ENCODE data around the gene STX19.
"Not testable (repeated sequence)": the region's sequence is repeated elsewhere in the genome, so short reads cannot be mapped to it uniquely, and the experiment has no call there.

Gene STX19

GRCh38 chr3:94028093-94028837 is at the start of gene STX19:
STX19 (minus strand) TSS chr3:94028597; CDS start chr3:94015269, 13,328 bp downstream.
- DNase-seq (ENCODE audit: low spot score), result no peak

- DNase-seq (ENCODE audit: low spot score), result no peak
These were observed 47.7 kb upstream of the STX19 start for GRCh38 chr3:94076055-94076454.

- DNase-seq (ENCODE audit: low spot score), result no peak
These were observed 43.4 kb upstream of the STX19 start for GRCh38 chr3:94071713-94072284.

- DNase-seq (ENCODE audit: low spot score), result no peak
These were observed 42.0 kb upstream of the STX19 start for GRCh38 chr3:94070341-94070911.

GRCh38 chr3:94069194-94069813 is 40.9 kb upstream of the STX19 start:
- DNase-seq (ENCODE audit: low spot score), result peak; percentile 63

GRCh38 chr3:94066506-94067500 is 38.4 kb upstream of the STX19 start:
- no peak for DNase-seq (ENCODE audit: low spot score)

- DNase-seq (ENCODE audit: low spot score), result no peak
These were observed 37.6 kb upstream of the STX19 start for GRCh38 chr3:94065819-94066480.

- peak; percentile 27 for DNase-seq (ENCODE audit: low spot score)
These were observed 36.7 kb upstream of the STX19 start for GRCh38 chr3:94065122-94065521.

GRCh38 chr3:94064243-94064860 is 36.0 kb upstream of the STX19 start:
- peak; percentile 80 for DNase-seq (ENCODE audit: low spot score)

GRCh38 chr3:94063496-94064119 is 35.2 kb upstream of the STX19 start:
- DNase-seq (ENCODE audit: low spot score), result peak; percentile 55

- DNase-seq (ENCODE audit: low spot score), result peak; percentile 92
These were observed 34.4 kb upstream of the STX19 start, which contains the start of the genes DHFR2 and NSUN3 for GRCh38 chr3:94062513-94063404. DHFR2 (minus strand) TSS chr3:94062916; CDS start chr3:94061511, 1,405 bp downstream. NSUN3 (plus strand) TSS chr3:94063061; CDS start chr3:94063127, 66 bp downstream.

- DNase-seq (ENCODE audit: low spot score), result no peak
These were observed 32.9 kb upstream of the STX19 start for GRCh38 chr3:94061297-94061696.

GRCh38 chr3:94050546-94050945 is 22.1 kb upstream of the STX19 start:
- no peak for DNase-seq (ENCODE audit: low spot score)

GRCh38 chr3:94049267-94049666 is 20.9 kb upstream of the STX19 start:
- no peak for DNase-seq (ENCODE audit: low spot score)

- no peak for DNase-seq (ENCODE audit: low spot score)
These were observed 18.1 kb upstream of the STX19 start for GRCh38 chr3:94046533-94046932.

GRCh38 chr3:94044100-94044936 is 15.9 kb upstream of the STX19 start:
- DNase-seq (ENCODE audit: low spot score), result not testable (repeated sequence)

GRCh38 chr3:94043285-94043684 is 14.9 kb upstream of the STX19 start:
- no peak for DNase-seq (ENCODE audit: low spot score)

GRCh38 chr3:94036909-94037507 is 8.6 kb upstream of the STX19 start:
- DNase-seq (ENCODE audit: low spot score), result peak; percentile 68
